ENCODE results near the gene SLC30A3. TPM values are rescaled to one million over a fixed set of nuclear protein-coding genes. Genes with fewer than 3 reads are reported as not detected.

SLC30A3 gene
- total RNA-seq, 2 donors from 2014 or later: 1.5 to 2.3 TPM

GRCh38 chr2:27261926-27262298, 935 bp downstream of the SLC30A3 start:
- no peak for ATAC-seq (replicated peaks in 1 of 2)
- H3K4me3 Mint-ChIP-seq: peak overlapping the region; percentile 61 to 84
- no peak for DNase-seq
- peaks cover 25% of the 10 kb centered on the region for H3K4me1 Mint-ChIP-seq (ENCODE audit: low read depth)
- no peak overlapping the region for H3K27ac Mint-ChIP-seq
- no peaks in the 10 kb centered on the region for H3K9me3 Mint-ChIP-seq
- peaks cover 2 to 5% of the 10 kb centered on the region in 2 donors for H3K36me3 Mint-ChIP-seq (ENCODE audit: insufficient read depth in 2 of 2)
- peaks cover 35% of the 10 kb centered on the region for H3K27me3 Mint-ChIP-seq (ENCODE audit: low read depth)

GRCh38 chr2:27261241-27261925, 1.5 kb downstream of the SLC30A3 start:
- peaks cover 25% of the 10 kb centered on the region for H3K4me1 Mint-ChIP-seq (ENCODE audit: low read depth)
- H3K4me3 Mint-ChIP-seq: peak overlapping the region; percentile 61 to 84

GRCh38 chr2:27258051-27258450, 4.8 kb downstream of the SLC30A3 start:
- Mint-ChIP-seq H3K4me3 (no peak overlapping the region), H3K4me1 (ENCODE audit: low read depth) (peaks cover 12% of the 10 kb centered on the region), H3K27me3 (ENCODE audit: low read depth) (peaks cover 63% of the 10 kb centered on the region), H3K36me3 (ENCODE audit: insufficient read depth in 2 of 2) (peaks cover 2 to 3% of the 10 kb centered on the region in 2 donors), H3K9me3 (no peaks in the 10 kb centered on the region), H3K27ac (no peak overlapping the region)
- ATAC-seq (replicated peaks in 1 of 2) (no peak), DNase-seq (no peak)

More at GRCh38 chr2:27261241-27261925, 1.5 kb downstream of the SLC30A3 start:
- Mint-ChIP-seq H3K27ac (no peak overlapping the region), H3K27me3 (ENCODE audit: low read depth) (peaks cover 40% of the 10 kb centered on the region), H3K36me3 (ENCODE audit: insufficient read depth in 2 of 2) (peaks cover 2 to 5% of the 10 kb centered on the region in 2 donors), H3K9me3 (no peaks in the 10 kb centered on the region)
- ATAC-seq (replicated peaks in 1 of 2): no peak
- no peak for DNase-seq

GRCh38 chr2:27256855-27257454, 5.9 kb downstream of the SLC30A3 start:
- Mint-ChIP-seq H3K4me1 (ENCODE audit: low read depth) (peaks cover 10% of the 10 kb centered on the region), H3K9me3 (no peaks in the 10 kb centered on the region), H3K36me3 (ENCODE audit: insufficient read depth in 2 of 2) (peaks cover 2 to 3% of the 10 kb centered on the region in 2 donors), H3K27me3 (ENCODE audit: low read depth) (peaks cover 63% of the 10 kb centered on the region), H3K27ac (no peak overlapping the region), H3K4me3 (no peak overlapping the region)
- no peak for ATAC-seq (replicated peaks in 1 of 2)
- no peak for DNase-seq

- H3K27me3 Mint-ChIP-seq (ENCODE audit: low read depth): peaks cover 59% of the 10 kb centered on the region
- H3K4me1 Mint-ChIP-seq (ENCODE audit: low read depth): no peaks in the 10 kb centered on the region
- H3K4me3 Mint-ChIP-seq: no peak overlapping the region
- ATAC-seq (replicated peaks in 1 of 2) (no peak), DNase-seq (no peak)
- no peak overlapping the region for H3K27ac Mint-ChIP-seq
- no peaks in the 10 kb centered on the region for H3K9me3 Mint-ChIP-seq
- no peaks in the 10 kb centered on the region for H3K36me3 Mint-ChIP-seq (ENCODE audit: insufficient read depth in 2 of 2)
Measured at GRCh38 chr2:27255660-27256059, 7.2 kb downstream of the SLC30A3 start.

GRCh38 chr2:27255187-27255586, 7.7 kb downstream of the SLC30A3 start:
- Mint-ChIP-seq H3K27me3 (ENCODE audit: low read depth) (peaks cover 57% of the 10 kb centered on the region), H3K9me3 (no peaks in the 10 kb centered on the region), H3K4me1 (ENCODE audit: low read depth) (no peaks in the 10 kb centered on the region), H3K36me3 (ENCODE audit: insufficient read depth in 2 of 2) (no peaks in the 10 kb centered on the region), H3K27ac (no peak overlapping the region), H3K4me3 (no peak overlapping the region)
- no peak for DNase-seq
- ATAC-seq (replicated peaks in 1 of 2): no peak

- Mint-ChIP-seq H3K9me3 (no peaks in the 10 kb centered on the region), H3K27me3 (ENCODE audit: low read depth) (peaks cover 37% of the 10 kb centered on the region), H3K4me3 (no peak overlapping the region), H3K36me3 (ENCODE audit: insufficient read depth in 2 of 2) (no peaks in the 10 kb centered on the region), H3K27ac (no peak overlapping the region), H3K4me1 (ENCODE audit: low read depth) (no peaks in the 10 kb centered on the region)
- ATAC-seq (replicated peaks in 1 of 2) (no peak), DNase-seq (no peak)
Measured at GRCh38 chr2:27251766-27252165, 11.1 kb downstream of the SLC30A3 start.

- Mint-ChIP-seq H3K4me3 (no peak overlapping the region), H3K36me3 (ENCODE audit: insufficient read depth in 2 of 2) (no peaks in the 10 kb centered on the region), H3K27ac (no peak overlapping the region), H3K4me1 (ENCODE audit: low read depth) (no peaks in the 10 kb centered on the region), H3K9me3 (no peaks in the 10 kb centered on the region), H3K27me3 (ENCODE audit: low read depth) (peaks cover 28% of the 10 kb centered on the region)
- ATAC-seq (replicated peaks in 1 of 2) (no peak), DNase-seq (no peak)
Measured at GRCh38 chr2:27250652-27251379, 12.0 kb downstream of the SLC30A3 start.

- Mint-ChIP-seq H3K36me3 (ENCODE audit: insufficient read depth in 2 of 2) (no peaks in the 10 kb centered on the region), H3K4me1 (ENCODE audit: low read depth) (no peaks in the 10 kb centered on the region), H3K9me3 (no peaks in the 10 kb centered on the region), H3K27ac (no peak overlapping the region), H3K27me3 (ENCODE audit: low read depth) (peaks cover 20% of the 10 kb centered on the region), H3K4me3 (no peak overlapping the region)
- ATAC-seq (replicated peaks in 1 of 2): peak; percentile 86
- DNase-seq: peak; percentile 72 to 78
Measured at GRCh38 chr2:27249891-27250651, 12.8 kb downstream of the SLC30A3 start.

- Mint-ChIP-seq H3K27ac (no peak overlapping the region), H3K4me1 (ENCODE audit: low read depth) (no peaks in the 10 kb centered on the region), H3K27me3 (ENCODE audit: low read depth) (peaks cover 13% of the 10 kb centered on the region), H3K36me3 (ENCODE audit: insufficient read depth in 2 of 2) (no peaks in the 10 kb centered on the region), H3K9me3 (no peaks in the 10 kb centered on the region), H3K4me3 (no peak overlapping the region)
- no peak for DNase-seq
- ATAC-seq (replicated peaks in 1 of 2): no peak
Measured at GRCh38 chr2:27249159-27249890, 13.5 kb downstream of the SLC30A3 start.

- no peak for ATAC-seq (replicated peaks in 1 of 2)
- H3K36me3 Mint-ChIP-seq (ENCODE audit: insufficient read depth in 2 of 2): peaks cover 0 to 2% of the 10 kb centered on the region in 2 donors
- H3K4me3 Mint-ChIP-seq: no peak overlapping the region
- H3K27ac Mint-ChIP-seq: no peak overlapping the region
- no peaks in the 10 kb centered on the region for H3K4me1 Mint-ChIP-seq (ENCODE audit: low read depth)
- DNase-seq: no peak
- peaks cover 11% of the 10 kb centered on the region for H3K27me3 Mint-ChIP-seq (ENCODE audit: low read depth)
- H3K9me3 Mint-ChIP-seq: no peaks in the 10 kb centered on the region
Measured at GRCh38 chr2:27247893-27248292, 15.0 kb downstream of the SLC30A3 start.

- Mint-ChIP-seq H3K27ac (no peak overlapping the region), H3K27me3 (ENCODE audit: low read depth) (peaks cover 2% of the 10 kb centered on the region), H3K36me3 (ENCODE audit: insufficient read depth in 2 of 2) (peaks cover 0 to 4% of the 10 kb centered on the region in 2 donors), H3K9me3 (no peaks in the 10 kb centered on the region), H3K4me3 (no peak overlapping the region), H3K4me1 (ENCODE audit: low read depth) (no peaks in the 10 kb centered on the region)
- DNase-seq: no peak
- no peak for ATAC-seq (replicated peaks in 1 of 2)
Measured at GRCh38 chr2:27245626-27246025, 17.2 kb downstream of the SLC30A3 start.
